ENCODE measurements around the gene THOC5. TPM values are rescaled to one million over a fixed set of nuclear protein-coding genes. Genes with fewer than 3 reads are reported as not detected.

The THOC5 gene
- total and polyA plus RNA-seq, 3 experiments from 2014 or later = 28.5 to 64.1 (median 62.6) TPM

GRCh38 chr22:29461263-29461662, 92.3 kb downstream of the THOC5 start:
- H3K4me3 Mint-ChIP-seq = no peak overlapping the region
- Histone ChIP-seq H3K27ac (ENCODE audit: low read depth, low read length) (no peak overlapping the region), H3K27me3 (ENCODE audit: insufficient read depth, low read length, poor library complexity, severe bottlenecking) (no peaks in the 10 kb centered on the region), H3K4me3 (ENCODE audit: low read length) (no peak overlapping the region), H3K9me3 (ENCODE audit: low read length) (no peaks in the 10 kb centered on the region), H3K4me1 (ENCODE audit: insufficient read depth, low read length) (no peaks in the 10 kb centered on the region), H3K36me3 (ENCODE audit: insufficient read depth, low read length) (no peaks in the 10 kb centered on the region)
- ChIA-PET POLR2A (interaction anchor here (0.6 kb wide), 1 partner anchor 590 kb away, joined by 3 read pairs; no protein-coding TSS in a partner anchor), CTCF (interaction anchor here (0.7 kb wide), 1 partner anchor 10 kb away, joined by 4 read pairs; no protein-coding TSS in a partner anchor)
- no peaks in the 10 kb centered on the region for H3K9me3 Mint-ChIP-seq
- H3K36me3 Mint-ChIP-seq = no peaks in the 10 kb centered on the region
- no peaks in the 10 kb centered on the region for H3K4me1 Mint-ChIP-seq
- no peak for DNase-seq
- H3K27ac Mint-ChIP-seq = no peak overlapping the region
- no peaks in the 10 kb centered on the region for H3K27me3 Mint-ChIP-seq

GRCh38 chr22:29459773-29460172, 93.8 kb downstream of the THOC5 start:
- DNase-seq = no peak
- Histone ChIP-seq H3K36me3 (ENCODE audit: insufficient read depth, low read length) (no peaks in the 10 kb centered on the region), H3K4me1 (ENCODE audit: insufficient read depth, low read length) (no peaks in the 10 kb centered on the region), H3K9me3 (ENCODE audit: low read length) (no peaks in the 10 kb centered on the region), H3K27ac (ENCODE audit: low read depth, low read length) (no peak overlapping the region), H3K4me3 (ENCODE audit: low read length) (no peak overlapping the region), H3K27me3 (ENCODE audit: insufficient read depth, low read length, poor library complexity, severe bottlenecking) (no peaks in the 10 kb centered on the region)
- ChIA-PET POLR2A (no interaction called here), CTCF (interaction anchor here (1.4 kb wide), 1 partner anchor 11 kb away, joined by 5 read pairs; no protein-coding TSS in a partner anchor)
- no peak overlapping the region for H3K4me3 Mint-ChIP-seq
- H3K27me3 Mint-ChIP-seq = no peaks in the 10 kb centered on the region
- H3K36me3 Mint-ChIP-seq = no peaks in the 10 kb centered on the region
- H3K4me1 Mint-ChIP-seq = no peaks in the 10 kb centered on the region
- no peak overlapping the region for H3K27ac Mint-ChIP-seq
- no peaks in the 10 kb centered on the region for H3K9me3 Mint-ChIP-seq

DNA sequence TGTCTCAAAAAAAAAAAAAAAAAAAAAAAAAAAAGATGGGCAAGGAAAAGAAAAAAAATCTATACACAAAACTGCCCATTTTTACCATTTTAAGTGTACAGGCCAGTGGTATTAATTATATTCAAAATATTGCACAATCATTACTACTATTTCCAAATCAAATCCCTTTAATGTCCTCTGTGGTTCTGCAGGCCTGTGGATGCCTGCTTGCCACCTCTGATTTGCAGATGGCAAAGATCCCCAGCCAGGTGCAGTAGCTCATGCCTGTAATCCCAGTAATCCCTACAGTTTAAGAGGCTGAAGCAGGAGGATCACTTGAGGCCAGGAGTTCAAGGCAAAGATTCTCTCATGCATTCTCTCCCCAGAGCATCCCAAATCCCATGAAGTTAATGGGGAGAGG, 95.0 kb downstream of the THOC5 start:
- Histone ChIP-seq H3K36me3 (ENCODE audit: insufficient read depth, low read length) (no peaks in the 10 kb centered on the region), H3K9me3 (ENCODE audit: low read length) (no peaks in the 10 kb centered on the region), H3K4me1 (ENCODE audit: insufficient read depth, low read length) (no peaks in the 10 kb centered on the region), H3K4me3 (ENCODE audit: low read length) (no peak overlapping the region), H3K27ac (ENCODE audit: low read depth, low read length) (no peak overlapping the region), H3K27me3 (ENCODE audit: insufficient read depth, low read length, poor library complexity, severe bottlenecking) (no peaks in the 10 kb centered on the region)
- Mint-ChIP-seq H3K4me1 (no peaks in the 10 kb centered on the region), H3K4me3 (no peak overlapping the region), H3K27ac (peak overlapping the region in 1 of 8 donors; percentile 33), H3K9me3 (no peaks in the 10 kb centered on the region), H3K36me3 (no peaks in the 10 kb centered on the region), H3K27me3 (peaks cover 0 to 2% of the 10 kb centered on the region in 2 donors)
- ChIA-PET CTCF (no interaction called here), POLR2A (no interaction called here)
- no peak for DNase-seq

DNA sequence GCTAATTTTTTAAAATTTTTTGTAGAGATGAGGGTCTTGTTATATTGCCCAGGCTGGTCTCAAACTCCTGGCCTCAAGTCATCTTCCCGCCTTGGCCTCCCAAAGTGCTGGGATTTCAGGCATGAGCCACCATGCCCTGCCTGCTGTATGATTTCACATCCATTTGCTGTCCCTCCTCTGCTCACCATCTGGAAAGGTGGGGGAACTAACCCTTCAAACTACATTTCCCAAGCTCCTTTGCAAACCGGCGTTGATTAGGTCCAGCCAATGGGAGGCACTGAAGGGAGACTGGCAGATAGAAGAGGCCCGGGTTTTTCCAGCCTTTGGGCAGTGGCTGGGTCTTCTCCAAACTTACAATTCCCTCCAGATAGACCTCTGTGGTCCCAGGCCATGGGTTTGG, 95.8 kb downstream of the THOC5 start:
- no peak for DNase-seq
- Histone ChIP-seq H3K9me3 (ENCODE audit: low read length) (no peaks in the 10 kb centered on the region), H3K4me1 (ENCODE audit: insufficient read depth, low read length) (no peaks in the 10 kb centered on the region), H3K27me3 (ENCODE audit: insufficient read depth, low read length, poor library complexity, severe bottlenecking) (no peaks in the 10 kb centered on the region), H3K4me3 (ENCODE audit: low read length) (no peak overlapping the region), H3K27ac (ENCODE audit: low read depth, low read length) (no peak overlapping the region), H3K36me3 (ENCODE audit: insufficient read depth, low read length) (no peaks in the 10 kb centered on the region)
- Mint-ChIP-seq H3K27me3 (peaks cover 0 to 2% of the 10 kb centered on the region in 2 donors), H3K4me3 (no peak overlapping the region), H3K27ac (no peak overlapping the region), H3K9me3 (no peaks in the 10 kb centered on the region), H3K36me3 (no peaks in the 10 kb centered on the region), H3K4me1 (no peaks in the 10 kb centered on the region)
- CTCF ChIA-PET = no interaction called here
- POLR2A ChIA-PET = interaction anchor here (0.6 kb wide), 1 partner anchor 124 kb away, joined by 12 read pairs; no protein-coding TSS in a partner anchor

- H3K36me3 ChIP-seq (ENCODE audit: insufficient read depth, low read length) = no peaks in the 10 kb centered on the region
- CTCF ChIA-PET = no interaction called here
- POLR2A ChIA-PET = no interaction called here
- H3K4me1 ChIP-seq (ENCODE audit: insufficient read depth, low read length) = no peaks in the 10 kb centered on the region
- no peaks in the 10 kb centered on the region for H3K27me3 ChIP-seq (ENCODE audit: insufficient read depth, low read length, poor library complexity, severe bottlenecking)
- no peak overlapping the region for H3K4me3 ChIP-seq (ENCODE audit: low read length)
- Mint-ChIP-seq H3K4me3 (no peak overlapping the region), H3K27ac (no peak overlapping the region), H3K4me1 (no peaks in the 10 kb centered on the region), H3K27me3 (peaks cover 0 to 2% of the 10 kb centered on the region in 2 donors), H3K36me3 (no peaks in the 10 kb centered on the region), H3K9me3 (no peaks in the 10 kb centered on the region)
- no peak overlapping the region for H3K27ac ChIP-seq (ENCODE audit: low read depth, low read length)
- no peaks in the 10 kb centered on the region for H3K9me3 ChIP-seq (ENCODE audit: low read length)
- no peak for DNase-seq
These were observed 97.3 kb downstream of the THOC5 start for GRCh38 chr22:29456211-29456671.

Other genes with a start within 250 kb of the THOC5 start
- gene GAS2L1, start 247.1 kb downstream of the THOC5 start, total RNA-seq = under 1 TPM; 0.61 to 0.71 TPM
- gene GAS2L1, start 247.1 kb downstream of the THOC5 start, polyA plus RNA-seq = 0.58 TPM
- not detected for gene RASL10A, start 238.1 kb downstream of the THOC5 start, total RNA-seq
- not detected for gene RASL10A, start 238.1 kb downstream of the THOC5 start, polyA plus RNA-seq
- 10 to 100 TPM; 75.0 to 75.1 TPM for gene AP1B1, start 165.2 kb downstream of the THOC5 start, total RNA-seq
- 22.9 TPM for gene AP1B1, start 165.2 kb downstream of the THOC5 start, polyA plus RNA-seq
- gene RFPL1, start 115.2 kb downstream of the THOC5 start, total RNA-seq = not detected
- not detected for gene RFPL1, start 115.2 kb downstream of the THOC5 start, polyA plus RNA-seq
- gene NEFH, start 73.5 kb downstream of the THOC5 start, total RNA-seq = 1 to 10 TPM; 6.3 to 7.1 TPM
- gene NEFH, start 73.5 kb downstream of the THOC5 start, polyA plus RNA-seq = 1.6 TPM
- 10 to 100 TPM; 39.6 to 40.3 TPM for gene NIPSNAP1, start 27.4 kb upstream of the THOC5 start, total RNA-seq
- gene NIPSNAP1, start 27.4 kb upstream of the THOC5 start, polyA plus RNA-seq = 52.3 TPM
- 10 to 100 TPM; 51.6 to 53.3 TPM for gene NF2, start 49.9 kb upstream of the THOC5 start, total RNA-seq
- gene NF2, start 49.9 kb upstream of the THOC5 start, polyA plus RNA-seq = 21.4 TPM
- gene CABP7, start 166.2 kb upstream of the THOC5 start, total RNA-seq = under 1 TPM in 1 of 2 experiments, not detected in 1; 0.07 TPM
- gene CABP7, start 166.2 kb upstream of the THOC5 start, polyA plus RNA-seq = not detected
- gene ZMAT5, start 213.2 kb upstream of the THOC5 start, total RNA-seq = 10 to 100 TPM; 24.7 to 25.2 TPM
- 46.9 TPM for gene ZMAT5, start 213.2 kb upstream of the THOC5 start, polyA plus RNA-seq
- gene UQCR10, start 213.6 kb upstream of the THOC5 start, total RNA-seq = 100 to 1,000 TPM; 114 to 121 TPM
- 307 TPM for gene UQCR10, start 213.6 kb upstream of the THOC5 start, polyA plus RNA-seq